A673 (cell line): ENCODE data around the gene PLEK2.

Experiments
- CTCF ChIP-seq: fragments of 300-800, 200-600 bp; sonication (generic); conservative IDR thresholded peaks from 2 replicates; pipeline ENCODE4 v1.5.1; 2017; ENCODE audit warnings: low read depth, mild to moderate bottlenecking, antibody characterized with exemption, low read length, moderate library complexity, mixed read lengths
- EZH2 ChIP-seq: fragments of 200-600 bp; sonication (generic); IDR thresholded peaks from 2 replicates; pipeline ENCODE4 v1.6.1; 2017; ENCODE audit warnings: borderline replicate concordance, low read depth, mild to moderate bottlenecking, mixed read lengths, antibody characterized with exemption, low read length; ENCODE audit not compliant: poor library complexity, severe bottlenecking

- TF ChIP-seq CTCF (no peak), EZH2 (no peak)
Measured at GRCh38 chr14:67377916-67378315, 34.0 kb downstream of the PLEK2 start.
